Gastrocnemius medialis (tissue), 4 donors: ENCODE results near the gene HOXB8. TPM values are rescaled to one million over a fixed set of nuclear protein-coding genes. Genes with fewer than 3 reads are reported as not detected.

Source experiments
- ATAC-seq, 2 donors: fragments of 150-250 bp; one replicate each; pipeline ENCODE4 v1.9.1; 2016
- DNase-seq, 2 donors: peaks; one replicate each; pipeline ENCODE4 v3.0.0-alpha.2; 2019
- H3K27ac ChIP-seq, 4 donors: fragments of 200-600 bp; sonication (generic); 1 replicate in 1 of 4; 2 replicates in 3 of 4; pipeline ENCODE4 v1.5.1; 2016 to 2018; ENCODE audit warnings: mild to moderate bottlenecking in 2 of 4, moderate library complexity in 1 of 4
- H3K27me3 ChIP-seq, 3 donors: fragments of 200-600 bp; sonication (generic) in 2 of 3; 1 replicate in 1 of 3; 2 replicates in 2 of 3; pipeline versions ENCODE4 v1.5.1 to v1.6.0; 2016 to 2019; ENCODE audit warnings: mild to moderate bottlenecking in 1 of 3, moderate library complexity in 1 of 3
- H3K36me3 ChIP-seq, 2 donors: fragments of 200-600 bp; sonication (generic) in 1 of 2; one replicate each; pipeline ENCODE4 v1.5.1; 2017 to 2018
- H3K4me1 ChIP-seq, 2 donors: fragments of 200-600 bp; sonication (generic) in 1 of 2; one replicate each; pipeline ENCODE4 v1.5.1; 2016 to 2017; ENCODE audit warnings: mild to moderate bottlenecking in 2 of 2
- H3K4me3 ChIP-seq, 4 donors: fragments of 200-600 bp; sonication (generic) in 3 of 4; 1 replicate in 1 of 4; 2 replicates in 3 of 4; pipeline ENCODE4 v1.5.1; 2016 to 2019; ENCODE audit warnings: mild to moderate bottlenecking in 2 of 4
- H3K9me3 ChIP-seq, 3 donors: fragments of 200-600 bp; sonication (generic) in 2 of 3; 1 replicate in 1 of 3; 2 replicates in 2 of 3; pipeline ENCODE4 v1.5.1; 2016 to 2019
- POLR2A ChIP-seq, 2 donors: fragments of 450-650 bp; IDR thresholded peaks; one replicate each; pipeline ENCODE4 v1.6.1; 2017; ENCODE audit warnings: antibody characterized with exemption in 2 of 2, mild to moderate bottlenecking in 2 of 2, moderate library complexity in 2 of 2
- in situ Hi-C, 4 donors: fragments of 200-750 bp; cut with MboI; loops; one replicate each; pipeline versions ENCODE4 v1.15.0 to v1.8.0; 2017; ENCODE audit warnings: low sequenced_read_pairs in 4 of 4
- intact Hi-C: fragments of 100-400 bp; cut with DNase I; formaldehyde crosslinking; loops from one replicate; pipeline ENCODE4 v1.15.1; 2023; ENCODE audit warnings: low total_unique reads
- microRNA counts, 2 donors: library from miRNA; unstranded; fragments of <30 nt; microRNA quantifications; one replicate each; lab custom pipeline; 2016
- microRNA-seq, 2 donors: library from miRNA; unstranded; fragments of <30 nt; microRNA quantifications; one replicate each; pipeline ENCODE4, GENCODE V29; 2016; ENCODE audit warnings: borderline replicate concordance in 2 of 2
- total RNA-seq, 4 donors: library from RNA; depleted of rRNA; stranded (reverse); fragments of >200 nt; gene quantifications; one replicate each; pipeline versions ENCODE4 v1.1.0 to v1.2.3, GENCODE V29; 2016
- TF ChIP-seq, protein P1 (sequence below), 5 experiments: fragments of 450-650 bp in 3 of 5; fragments of 200-600 bp in 2 of 5; sonication (generic) in 2 of 5; IDR thresholded peaks in 4 of 5; conservative IDR thresholded peaks in 1 of 5; 1 replicate in 4 of 5; 2 replicates in 1 of 5; pipeline ENCODE4 v1.5.1; 2016 to 2019; ENCODE audit warnings: antibody characterized with exemption in 5 of 5, mild to moderate bottlenecking in 3 of 5, moderate library complexity in 3 of 5

The HOXB8 gene
- total RNA-seq, 4 donors from 2014 or later = 0.27 TPM; not detected in 3

DNA sequence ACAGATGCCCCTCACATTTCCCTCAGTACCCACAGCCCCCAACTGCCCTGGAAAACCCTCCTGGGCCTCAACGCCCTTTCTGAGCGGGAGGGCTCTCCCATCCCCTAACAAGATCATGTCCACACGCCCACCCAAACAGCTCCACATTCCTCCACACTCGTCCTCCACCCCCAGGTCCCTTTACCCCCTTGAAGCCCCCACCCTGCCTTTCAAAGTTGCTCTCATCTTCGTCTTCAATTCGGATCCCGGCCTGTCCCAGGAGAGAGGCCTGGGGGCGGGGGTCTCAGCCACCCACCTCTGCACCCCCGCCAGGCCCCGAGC, 51.3 kb downstream of the HOXB8 start:
- Histone ChIP-seq H3K4me3 (peak overlapping the region in 3 of 4 donors; percentile 53 to 62 (median 58)), H3K4me1 (no peaks in the 10 kb centered on the region), H3K36me3 (no peaks in the 10 kb centered on the region), H3K9me3 (no peaks in the 10 kb centered on the region), H3K27me3 (peaks cover 13 to 19% (median 13%) of the 10 kb centered on the region in 3 donors), H3K27ac (peak overlapping the region in 1 of 4 donors; percentile 64)
- ATAC-seq = no peak
- in situ Hi-C loops = no loop called here
- DNase-seq = no peak
- no peak for TF ChIP-seq POLR2A (IDR thresholded peaks at IDR 0.05)
- TF ChIP-seq, protein P1, sequence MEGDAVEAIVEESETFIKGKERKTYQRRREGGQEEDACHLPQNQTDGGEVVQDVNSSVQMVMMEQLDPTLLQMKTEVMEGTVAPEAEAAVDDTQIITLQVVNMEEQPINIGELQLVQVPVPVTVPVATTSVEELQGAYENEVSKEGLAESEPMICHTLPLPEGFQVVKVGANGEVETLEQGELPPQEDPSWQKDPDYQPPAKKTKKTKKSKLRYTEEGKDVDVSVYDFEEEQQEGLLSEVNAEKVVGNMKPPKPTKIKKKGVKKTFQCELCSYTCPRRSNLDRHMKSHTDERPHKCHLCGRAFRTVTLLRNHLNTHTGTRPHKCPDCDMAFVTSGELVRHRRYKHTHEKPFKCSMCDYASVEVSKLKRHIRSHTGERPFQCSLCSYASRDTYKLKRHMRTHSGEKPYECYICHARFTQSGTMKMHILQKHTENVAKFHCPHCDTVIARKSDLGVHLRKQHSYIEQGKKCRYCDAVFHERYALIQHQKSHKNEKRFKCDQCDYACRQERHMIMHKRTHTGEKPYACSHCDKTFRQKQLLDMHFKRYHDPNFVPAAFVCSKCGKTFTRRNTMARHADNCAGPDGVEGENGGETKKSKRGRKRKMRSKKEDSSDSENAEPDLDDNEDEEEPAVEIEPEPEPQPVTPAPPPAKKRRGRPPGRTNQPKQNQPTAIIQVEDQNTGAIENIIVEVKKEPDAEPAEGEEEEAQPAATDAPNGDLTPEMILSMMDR (IDR thresholded peaks at IDR 0.05 in 4 of 5, conservative IDR thresholded peaks at IDR 0.05 in 1 of 5) = no peak
- intact Hi-C loops = no loop called here

DNA sequence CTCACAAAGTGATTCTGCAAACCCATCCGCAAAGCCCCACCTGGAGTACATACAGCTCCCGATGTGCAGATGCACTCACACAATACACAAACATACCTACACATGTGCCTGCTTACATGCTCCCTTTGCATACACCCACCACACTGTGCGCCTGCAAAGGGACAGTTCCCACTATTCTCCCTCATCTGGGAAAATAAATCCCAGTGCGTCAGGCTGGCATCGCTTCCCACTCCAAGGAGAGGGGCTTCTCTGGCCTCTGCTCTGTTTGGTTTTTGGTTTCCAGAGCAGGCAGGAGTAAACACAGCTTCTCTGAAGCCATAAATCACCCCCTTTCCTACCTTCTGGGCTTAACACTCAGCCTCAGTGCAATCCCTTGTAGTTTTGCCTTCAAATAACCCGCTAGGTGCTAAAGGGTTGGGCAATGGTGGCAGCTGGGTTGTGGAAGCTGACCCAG, 51.7 kb downstream of the HOXB8 start:
- no peaks in the 10 kb centered on the region for H3K9me3 ChIP-seq
- peak overlapping the region in 2 of 4 donors; percentile 53 to 58 for H3K4me3 ChIP-seq
- H3K36me3 ChIP-seq = no peaks in the 10 kb centered on the region
- H3K27me3 ChIP-seq = peaks cover 11 to 15% (median 11%) of the 10 kb centered on the region in 3 donors
- TF ChIP-seq, protein P1 (IDR thresholded peaks at IDR 0.05 in 4 of 5, conservative IDR thresholded peaks at IDR 0.05 in 1 of 5) = no peak
- no peak for TF ChIP-seq POLR2A (IDR thresholded peaks at IDR 0.05)
- intact Hi-C loops = no loop called here
- H3K27ac ChIP-seq = no peak overlapping the region
- DNase-seq = no peak
- ATAC-seq = no peak
- H3K4me1 ChIP-seq = no peaks in the 10 kb centered on the region
- in situ Hi-C loops = no loop called here

DNA sequence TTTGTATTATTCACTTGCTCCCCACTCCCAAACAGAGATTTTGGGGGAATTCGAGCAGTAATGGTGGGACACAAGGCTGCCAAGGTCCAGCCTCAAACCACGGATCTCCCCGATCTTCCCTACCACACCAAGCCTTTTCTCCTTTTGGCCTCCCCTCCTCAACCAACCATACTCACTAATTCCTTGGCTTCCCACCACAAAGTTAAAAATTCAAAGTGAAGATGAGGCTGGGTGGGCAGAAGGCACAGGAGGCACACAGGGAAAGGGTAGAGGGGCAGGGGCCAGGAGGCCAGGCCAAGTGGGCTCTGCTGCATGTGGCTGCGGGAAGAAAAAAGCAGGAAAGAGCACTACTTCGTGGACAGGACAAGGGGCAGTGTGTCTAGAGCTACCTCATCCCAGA, 52.2 kb downstream of the HOXB8 start:
- Histone ChIP-seq H3K4me3 (no peak overlapping the region), H3K4me1 (no peaks in the 10 kb centered on the region), H3K9me3 (no peaks in the 10 kb centered on the region), H3K36me3 (no peaks in the 10 kb centered on the region), H3K27me3 (peaks cover 7 to 10% (median 9%) of the 10 kb centered on the region in 3 donors), H3K27ac (no peak overlapping the region)
- in situ Hi-C loops = no loop called here
- ATAC-seq (no peak), DNase-seq (no peak)
- intact Hi-C loops = no loop called here
- TF ChIP-seq POLR2A (IDR thresholded peaks at IDR 0.05) = no peak
- TF ChIP-seq, protein P1 (IDR thresholded peaks at IDR 0.05 in 4 of 5, conservative IDR thresholded peaks at IDR 0.05 in 1 of 5) = no peak

MicroRNA genes within 50 kb of the gene (microRNA counts, 767-probe panel; counts per million panel counts)
- microRNA hsa-miR-10a-5p (lab: Ali Mortazavi, UCI) = 448 to 4,337 counts per million in 2 donors

Small RNAs within 50 kb of the gene (microRNA-seq; reads per million reads assigned to microRNA genes)
- gene MIR196A1 = 2.4 to 17.1 reads per million in 2 donors

Other genes starting within 250 kb of the HOXB8 start
- gene SKAP1, start 185.1 kb downstream of the HOXB8 start, total RNA-seq = not detected
- not detected for gene HOXB1, start 84.3 kb downstream of the HOXB8 start, total RNA-seq
- 10 to 100 TPM in 2 of 4 donors, 1 to 10 TPM in 2; 4.1 to 22.1 (median 10.4) TPM for gene HOXB2, start 70.2 kb downstream of the HOXB8 start, total RNA-seq
- 1 to 10 TPM in 1 of 4 donors, under 1 TPM in 3; 0.18 to 1.8 (median 0.51) TPM for gene HOXB4, start 36.9 kb downstream of the HOXB8 start, total RNA-seq
- gene HOXB3, start 25.1 kb downstream of the HOXB8 start, total RNA-seq = 1 to 10 TPM; 1.3 to 5.5 (median 2.2) TPM
- not detected for gene HOXB5, start 21.5 kb downstream of the HOXB8 start, total RNA-seq
- gene HOXB6, start 10.3 kb downstream of the HOXB8 start, total RNA-seq = 1 to 10 TPM in 2 of 4 donors, under 1 TPM in 2; 0.55 to 3.0 (median 1.3) TPM
- 1 to 10 TPM in 1 of 4 donors, under 1 TPM in 3; 0.36 to 3.0 (median 0.65) TPM for gene HOXB7, start 4.3 kb downstream of the HOXB8 start, total RNA-seq
- gene HOXB9, start 11.1 kb upstream of the HOXB8 start, total RNA-seq = not detected
- not detected for gene PRAC1, start 107.2 kb upstream of the HOXB8 start, total RNA-seq
- gene PRAC2, start 107.9 kb upstream of the HOXB8 start, total RNA-seq = not detected
- not detected for gene HOXB13, start 113.5 kb upstream of the HOXB8 start, total RNA-seq
- under 1 TPM in 2 of 4 donors, not detected in 2; 0.10 TPM for gene TTLL6, start 201.9 kb upstream of the HOXB8 start, total RNA-seq
- 100 to 1,000 TPM; 104 to 237 (median 132) TPM for gene CALCOCO2, start 215.7 kb upstream of the HOXB8 start, total RNA-seq